Measurements from ENCODE around the gene FPR2. TPM values are rescaled to one million over a fixed set of nuclear protein-coding genes. Genes with fewer than 3 reads are reported as not detected.

Gene FPR2
- total and polyA plus RNA-seq, 9 of the 15 experiments (the other 6 are each of a cell fraction or from before 2014, with no cell fraction given) = 0.03 to 0.15 (median 0.07) TPM; not detected in 6

DNA sequence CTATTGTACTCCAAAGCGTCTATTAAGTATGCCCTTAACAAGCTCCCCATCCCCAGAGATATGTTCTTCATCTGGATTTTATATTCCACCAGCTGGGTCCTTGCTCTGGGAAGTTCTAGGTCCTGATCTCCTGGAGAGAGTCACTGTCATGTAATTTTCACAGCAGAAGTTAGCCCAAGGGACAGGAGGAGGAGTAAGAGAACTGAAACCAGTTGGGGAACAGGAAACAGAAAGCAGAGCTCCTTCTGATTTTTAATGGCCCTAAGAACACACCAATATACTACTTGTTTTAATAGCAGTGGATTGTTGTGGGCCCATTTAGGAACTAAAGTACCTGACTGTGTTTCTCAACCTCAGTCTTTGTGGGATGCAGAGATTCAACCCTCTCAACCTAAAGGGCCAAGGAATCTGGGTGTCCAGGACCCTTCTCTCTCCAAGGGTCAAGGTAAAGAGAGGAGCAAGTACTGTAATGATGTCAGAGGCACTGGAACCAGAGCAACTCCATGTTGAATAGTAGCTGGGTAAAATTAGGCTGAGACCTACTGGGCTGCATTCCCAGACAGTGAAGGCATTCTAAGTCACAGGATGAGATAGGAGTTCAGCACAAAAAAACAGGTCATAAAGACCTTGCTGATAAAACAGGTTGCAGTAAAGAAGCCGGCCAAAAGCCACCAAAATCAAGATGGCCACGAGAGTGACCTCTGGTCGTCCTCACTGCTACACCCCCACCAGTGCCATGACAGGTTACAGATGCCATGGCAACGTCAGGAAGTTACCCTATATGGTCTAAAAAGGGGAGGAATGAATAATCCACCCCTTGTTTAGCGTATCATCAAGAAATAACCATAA, 25.9 kb downstream of the FPR2 start (continued):
- TF ChIP-seq, protein P1, sequence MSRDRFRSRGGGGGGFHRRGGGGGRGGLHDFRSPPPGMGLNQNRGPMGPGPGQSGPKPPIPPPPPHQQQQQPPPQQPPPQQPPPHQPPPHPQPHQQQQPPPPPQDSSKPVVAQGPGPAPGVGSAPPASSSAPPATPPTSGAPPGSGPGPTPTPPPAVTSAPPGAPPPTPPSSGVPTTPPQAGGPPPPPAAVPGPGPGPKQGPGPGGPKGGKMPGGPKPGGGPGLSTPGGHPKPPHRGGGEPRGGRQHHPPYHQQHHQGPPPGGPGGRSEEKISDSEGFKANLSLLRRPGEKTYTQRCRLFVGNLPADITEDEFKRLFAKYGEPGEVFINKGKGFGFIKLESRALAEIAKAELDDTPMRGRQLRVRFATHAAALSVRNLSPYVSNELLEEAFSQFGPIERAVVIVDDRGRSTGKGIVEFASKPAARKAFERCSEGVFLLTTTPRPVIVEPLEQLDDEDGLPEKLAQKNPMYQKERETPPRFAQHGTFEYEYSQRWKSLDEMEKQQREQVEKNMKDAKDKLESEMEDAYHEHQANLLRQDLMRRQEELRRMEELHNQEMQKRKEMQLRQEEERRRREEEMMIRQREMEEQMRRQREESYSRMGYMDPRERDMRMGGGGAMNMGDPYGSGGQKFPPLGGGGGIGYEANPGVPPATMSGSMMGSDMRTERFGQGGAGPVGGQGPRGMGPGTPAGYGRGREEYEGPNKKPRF (IDR thresholded peaks at IDR 0.05; ENCODE audit: low read depth, low read length) = no peak
- no peak for TF ChIP-seq XRCC5 (IDR thresholded peaks at IDR 0.05; ENCODE audit: low read depth, low read length)
- no peak for TF ChIP-seq CHD1 (IDR thresholded peaks at IDR 0.05; ENCODE audit: low read length)
- no peak for TF ChIP-seq ZC3H4 (CRISPR knock-in tag; IDR thresholded peaks at IDR 0.05; ENCODE audit: borderline replicate concordance)
- no peak for TF ChIP-seq LARP7 (IDR thresholded peaks at IDR 0.05)
- TF ChIP-seq, protein P2, sequence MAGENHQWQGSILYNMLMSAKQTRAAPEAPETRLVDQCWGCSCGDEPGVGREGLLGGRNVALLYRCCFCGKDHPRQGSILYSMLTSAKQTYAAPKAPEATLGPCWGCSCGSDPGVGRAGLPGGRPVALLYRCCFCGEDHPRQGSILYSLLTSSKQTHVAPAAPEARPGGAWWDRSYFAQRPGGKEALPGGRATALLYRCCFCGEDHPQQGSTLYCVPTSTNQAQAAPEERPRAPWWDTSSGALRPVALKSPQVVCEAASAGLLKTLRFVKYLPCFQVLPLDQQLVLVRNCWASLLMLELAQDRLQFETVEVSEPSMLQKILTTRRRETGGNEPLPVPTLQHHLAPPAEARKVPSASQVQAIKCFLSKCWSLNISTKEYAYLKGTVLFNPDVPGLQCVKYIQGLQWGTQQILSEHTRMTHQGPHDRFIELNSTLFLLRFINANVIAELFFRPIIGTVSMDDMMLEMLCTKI (IDR thresholded peaks at IDR 0.05; ENCODE audit: partially characterized antibody) = no peak
- no peak for TF ChIP-seq NFIC (IDR thresholded peaks at IDR 0.05)
- TF ChIP-seq, protein P3, sequence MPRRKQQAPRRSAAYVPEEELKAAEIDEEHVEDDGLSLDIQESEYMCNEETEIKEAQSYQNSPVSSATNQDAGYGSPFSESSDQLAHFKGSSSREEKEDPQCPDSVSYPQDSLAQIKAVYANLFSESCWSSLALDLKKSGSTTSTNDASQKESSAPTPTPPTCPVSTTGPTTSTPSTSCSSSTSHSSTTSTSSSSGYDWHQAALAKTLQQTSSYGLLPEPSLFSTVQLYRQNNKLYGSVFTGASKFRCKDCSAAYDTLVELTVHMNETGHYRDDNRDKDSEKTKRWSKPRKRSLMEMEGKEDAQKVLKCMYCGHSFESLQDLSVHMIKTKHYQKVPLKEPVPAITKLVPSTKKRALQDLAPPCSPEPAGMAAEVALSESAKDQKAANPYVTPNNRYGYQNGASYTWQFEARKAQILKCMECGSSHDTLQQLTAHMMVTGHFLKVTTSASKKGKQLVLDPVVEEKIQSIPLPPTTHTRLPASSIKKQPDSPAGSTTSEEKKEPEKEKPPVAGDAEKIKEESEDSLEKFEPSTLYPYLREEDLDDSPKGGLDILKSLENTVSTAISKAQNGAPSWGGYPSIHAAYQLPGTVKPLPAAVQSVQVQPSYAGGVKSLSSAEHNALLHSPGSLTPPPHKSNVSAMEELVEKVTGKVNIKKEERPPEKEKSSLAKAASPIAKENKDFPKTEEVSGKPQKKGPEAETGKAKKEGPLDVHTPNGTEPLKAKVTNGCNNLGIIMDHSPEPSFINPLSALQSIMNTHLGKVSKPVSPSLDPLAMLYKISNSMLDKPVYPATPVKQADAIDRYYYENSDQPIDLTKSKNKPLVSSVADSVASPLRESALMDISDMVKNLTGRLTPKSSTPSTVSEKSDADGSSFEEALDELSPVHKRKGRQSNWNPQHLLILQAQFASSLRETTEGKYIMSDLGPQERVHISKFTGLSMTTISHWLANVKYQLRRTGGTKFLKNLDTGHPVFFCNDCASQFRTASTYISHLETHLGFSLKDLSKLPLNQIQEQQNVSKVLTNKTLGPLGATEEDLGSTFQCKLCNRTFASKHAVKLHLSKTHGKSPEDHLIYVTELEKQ (CRISPR knock-in tag; IDR thresholded peaks at IDR 0.05) = peak; percentile 94
- TF ChIP-seq ZKSCAN3 (CRISPR knock-in tag; IDR thresholded peaks at IDR 0.05) = peak; percentile 67; the same call in 1 of the 2 replicates
- TF ChIP-seq NR2C2 (CRISPR knock-in tag; IDR thresholded peaks at IDR 0.05) = no peak
- peak; percentile 87 for TF ChIP-seq NR2C2 (tag; IDR thresholded peaks at IDR 0.05)
- peak; percentile 99 for TF ChIP-seq DMBX1 (CRISPR knock-in tag; IDR thresholded peaks at IDR 0.05; ENCODE audit: borderline replicate concordance)
- TF ChIP-seq, protein P4, sequence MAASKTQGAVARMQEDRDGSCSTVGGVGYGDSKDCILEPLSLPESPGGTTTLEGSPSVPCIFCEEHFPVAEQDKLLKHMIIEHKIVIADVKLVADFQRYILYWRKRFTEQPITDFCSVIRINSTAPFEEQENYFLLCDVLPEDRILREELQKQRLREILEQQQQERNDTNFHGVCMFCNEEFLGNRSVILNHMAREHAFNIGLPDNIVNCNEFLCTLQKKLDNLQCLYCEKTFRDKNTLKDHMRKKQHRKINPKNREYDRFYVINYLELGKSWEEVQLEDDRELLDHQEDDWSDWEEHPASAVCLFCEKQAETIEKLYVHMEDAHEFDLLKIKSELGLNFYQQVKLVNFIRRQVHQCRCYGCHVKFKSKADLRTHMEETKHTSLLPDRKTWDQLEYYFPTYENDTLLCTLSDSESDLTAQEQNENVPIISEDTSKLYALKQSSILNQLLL (CRISPR knock-in tag; IDR thresholded peaks at IDR 0.05; ENCODE audit: borderline replicate concordance) = no peak
- TF ChIP-seq, protein P5, sequence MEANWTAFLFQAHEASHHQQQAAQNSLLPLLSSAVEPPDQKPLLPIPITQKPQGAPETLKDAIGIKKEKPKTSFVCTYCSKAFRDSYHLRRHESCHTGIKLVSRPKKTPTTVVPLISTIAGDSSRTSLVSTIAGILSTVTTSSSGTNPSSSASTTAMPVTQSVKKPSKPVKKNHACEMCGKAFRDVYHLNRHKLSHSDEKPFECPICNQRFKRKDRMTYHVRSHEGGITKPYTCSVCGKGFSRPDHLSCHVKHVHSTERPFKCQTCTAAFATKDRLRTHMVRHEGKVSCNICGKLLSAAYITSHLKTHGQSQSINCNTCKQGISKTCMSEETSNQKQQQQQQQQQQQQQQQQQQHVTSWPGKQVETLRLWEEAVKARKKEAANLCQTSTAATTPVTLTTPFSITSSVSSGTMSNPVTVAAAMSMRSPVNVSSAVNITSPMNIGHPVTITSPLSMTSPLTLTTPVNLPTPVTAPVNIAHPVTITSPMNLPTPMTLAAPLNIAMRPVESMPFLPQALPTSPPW (CRISPR knock-in tag; IDR thresholded peaks at IDR 0.05) = peak; percentile 68
- no peak for TF ChIP-seq RNF2 (IDR thresholded peaks at IDR 0.05)
- no peak for TF ChIP-seq MCM3 (IDR thresholded peaks at IDR 0.05)
- no peak for TF ChIP-seq BRD9 (IDR thresholded peaks at IDR 0.05; ENCODE audit: low read depth, partially characterized antibody)

Data from K562 (cell line).